Measurements from ENCODE around the gene UBE2U.

UBE2U gene

GRCh38 chr1:64203420-64203819 lies at the start of gene UBE2U:
UBE2U (plus strand) TSS chr1:64203623; CDS start chr1:64204051, 428 bp downstream.
- DNase-seq (ENCODE audit: low read depth in 4 of 4, low spot score in 1 of 4): no peak

- DNase-seq (ENCODE audit: low read depth in 4 of 4, low spot score in 1 of 4): no peak
Observed at GRCh38 chr1:64155278-64155677, 48.1 kb upstream of the UBE2U start.

- DNase-seq (ENCODE audit: low read depth in 4 of 4, low spot score in 1 of 4): no peak
Observed at GRCh38 chr1:64161357-64161941, 42.0 kb upstream of the UBE2U start.

- no peak for DNase-seq (ENCODE audit: low read depth in 4 of 4, low spot score in 1 of 4)
Observed at GRCh38 chr1:64162151-64162550, 41.3 kb upstream of the UBE2U start.

GRCh38 chr1:64162804-64163203 lies 40.6 kb upstream of the UBE2U start:
- DNase-seq (ENCODE audit: low read depth in 4 of 4, low spot score in 1 of 4): no peak

- DNase-seq (ENCODE audit: low read depth in 4 of 4, low spot score in 1 of 4): no peak
Observed at GRCh38 chr1:64163431-64163830, 40.0 kb upstream of the UBE2U start.

GRCh38 chr1:64163970-64164369 lies 39.5 kb upstream of the UBE2U start:
- no peak for DNase-seq (ENCODE audit: low read depth in 4 of 4, low spot score in 1 of 4)

- no peak for DNase-seq (ENCODE audit: low read depth in 4 of 4, low spot score in 1 of 4)
Observed at GRCh38 chr1:64166629-64167028, 36.8 kb upstream of the UBE2U start.

- DNase-seq (ENCODE audit: low read depth in 4 of 4, low spot score in 1 of 4): no peak
Observed at GRCh38 chr1:64167176-64167575, 36.2 kb upstream of the UBE2U start.

- no peak for DNase-seq (ENCODE audit: low read depth in 4 of 4, low spot score in 1 of 4)
Observed at GRCh38 chr1:64171246-64171645, 32.2 kb upstream of the UBE2U start.

GRCh38 chr1:64171797-64172281 lies 31.6 kb upstream of the UBE2U start:
- no peak for DNase-seq (ENCODE audit: low read depth in 4 of 4, low spot score in 1 of 4)

- no peak for DNase-seq (ENCODE audit: low read depth in 4 of 4, low spot score in 1 of 4)
Observed at GRCh38 chr1:64172458-64172983, 30.9 kb upstream of the UBE2U start.

- DNase-seq (ENCODE audit: low read depth in 4 of 4, low spot score in 1 of 4): no peak
Observed at GRCh38 chr1:64173336-64173940, 30.0 kb upstream of the UBE2U start.

GRCh38 chr1:64175639-64176038 lies 27.8 kb upstream of the UBE2U start:
- no peak for DNase-seq (ENCODE audit: low read depth in 4 of 4, low spot score in 1 of 4)

GRCh38 chr1:64176659-64177058 lies 26.8 kb upstream of the UBE2U start:
- no peak for DNase-seq (ENCODE audit: low read depth in 4 of 4, low spot score in 1 of 4)

GRCh38 chr1:64179588-64179987 lies 23.8 kb upstream of the UBE2U start:
- no peak for DNase-seq (ENCODE audit: low read depth in 4 of 4, low spot score in 1 of 4)

GRCh38 chr1:64182207-64182606 lies 21.2 kb upstream of the UBE2U start:
- DNase-seq (ENCODE audit: low read depth in 4 of 4, low spot score in 1 of 4): no peak

GRCh38 chr1:64183395-64184002 lies 19.9 kb upstream of the UBE2U start:
- no peak for DNase-seq (ENCODE audit: low read depth in 4 of 4, low spot score in 1 of 4)

- DNase-seq (ENCODE audit: low read depth in 4 of 4, low spot score in 1 of 4): no peak
Observed at GRCh38 chr1:64184003-64184440, 19.4 kb upstream of the UBE2U start.

GRCh38 chr1:64186138-64186897 lies 17.1 kb upstream of the UBE2U start:
- no peak for DNase-seq (ENCODE audit: low read depth in 4 of 4, low spot score in 1 of 4)

- DNase-seq (ENCODE audit: low read depth in 4 of 4, low spot score in 1 of 4): no peak
Observed at GRCh38 chr1:64186898-64187280, 16.5 kb upstream of the UBE2U start.

GRCh38 chr1:64187646-64188045 lies 15.8 kb upstream of the UBE2U start:
- no peak for DNase-seq (ENCODE audit: low read depth in 4 of 4, low spot score in 1 of 4)

Measured in stimulated activated CD4-positive, alpha-beta T cell treated with anti-CD3 and anti-CD28 coated beads, Interleukin-1b, Interleukin-23, amount 100 ng/mL, for 24 hours (primary cell).